Hematopoietic multipotent progenitor cell (in vitro differentiated cells): Measurements from ENCODE around the gene CDX1. TPM values are rescaled to one million over a fixed set of nuclear protein-coding genes. Genes with fewer than 3 reads are reported as not detected.

Source experiments
- DNase-seq, 3 donors: peaks; one replicate each; pipeline ENCODE4 v3.0.0-alpha.2; 2011 to 2015; ENCODE audit warnings: low read depth in 2 of 3, low spot score in 2 of 3
- total RNA-seq: library from RNA; depleted of rRNA; stranded (reverse); fragments of >200 nt; gene quantifications from one replicate; pipeline ENCODE4 v1.2.3, GENCODE V29; 2012

CDX1 gene
- total RNA-seq, 1 donor: not detected

GRCh38 chr5:150202501-150202900, 35.9 kb downstream of the CDX1 start:
- DNase-seq: no peak

GRCh38 chr5:150203832-150204589, 37.4 kb downstream of the CDX1 start:
- no peak for DNase-seq

- no peak for DNase-seq
Observed at GRCh38 chr5:150204590-150204960, 38.0 kb downstream of the CDX1 start.

- peak in 1 of 3 donors; percentile 58 for DNase-seq
Observed at GRCh38 chr5:150206098-150206778, 39.7 kb downstream of the CDX1 start.

GRCh38 chr5:150206779-150207115, 40.2 kb downstream of the CDX1 start:
- no peak for DNase-seq

- no peak for DNase-seq
Observed at GRCh38 chr5:150208187-150209098, 41.9 kb downstream of the CDX1 start.

- DNase-seq: peak in 2 of 3 donors; percentile 62 to 86
Observed at GRCh38 chr5:150209099-150209635, 42.6 kb downstream of the CDX1 start.

- no peak for DNase-seq
Observed at GRCh38 chr5:150210644-150211043, 44.1 kb downstream of the CDX1 start.

GRCh38 chr5:150211156-150212030, 44.8 kb downstream of the CDX1 start:
- DNase-seq: no peak

GRCh38 chr5:150213530-150213929, 47.0 kb downstream of the CDX1 start:
- DNase-seq: no peak

GRCh38 chr5:150214289-150214688, 47.7 kb downstream of the CDX1 start:
- no peak for DNase-seq

- no peak for DNase-seq
Observed at GRCh38 chr5:150215979-150216944, 49.7 kb downstream of the CDX1 start.

GRCh38 chr5:150217038-150217437, 50.5 kb downstream of the CDX1 start:
- no peak for DNase-seq

GRCh38 chr5:150217873-150218692, 51.5 kb downstream of the CDX1 start:
- peak; percentile 48 to 93 (median 80) for DNase-seq

- no peak for DNase-seq
Observed at GRCh38 chr5:150218693-150219035, 52.1 kb downstream of the CDX1 start.

- no peak for DNase-seq
Observed at GRCh38 chr5:150219142-150219541, 52.6 kb downstream of the CDX1 start.

GRCh38 chr5:150219861-150220260, 53.3 kb downstream of the CDX1 start:
- DNase-seq: no peak

GRCh38 chr5:150221471-150221870, 54.9 kb downstream of the CDX1 start:
- no peak for DNase-seq
